Effector memory CD8-positive, alpha-beta T cell (primary cell): ENCODE results near the gene NOL9.
"Not testable (repeated sequence)": the region's sequence is repeated elsewhere in the genome, so short reads cannot be mapped to it uniquely, and the experiment has no call there.

Experiments used
- ATAC-seq: fragments of 150-1000 bp; cut with Tn5 transposase; replicated peaks from 2 replicates; pipeline ENCODE4 v1.10.0; 2021; ENCODE audit warnings: mild to moderate bottlenecking, moderate library complexity
- DNase-seq, 3 experiments: peaks; one replicate each; pipeline ENCODE4 v3.0.0; 2021
- H3K27ac Mint-ChIP-seq, 2 donors: one replicate each; pipeline ENCODE4 v1.8.0; 2022; ENCODE audit warnings: mild to moderate bottlenecking in 2 of 2, mixed read lengths in 2 of 2, moderate library complexity in 2 of 2
- H3K27me3 Mint-ChIP-seq, 2 donors: one replicate each; pipeline ENCODE4 v1.8.0; 2022; ENCODE audit warnings: mixed read lengths in 2 of 2
- H3K36me3 Mint-ChIP-seq: one replicate; pipeline ENCODE4 v1.8.0; 2022; ENCODE audit warnings: mild to moderate bottlenecking, moderate library complexity, mixed read lengths; ENCODE audit not compliant: insufficient read depth
- H3K4me1 Mint-ChIP-seq, 2 donors: one replicate each; pipeline ENCODE4 v1.8.0; 2022; ENCODE audit warnings: low read depth in 2 of 2, mixed read lengths in 2 of 2
- H3K4me3 Mint-ChIP-seq, 2 donors: one replicate each; pipeline ENCODE4 v1.8.0; 2022; ENCODE audit warnings: mild to moderate bottlenecking in 2 of 2, mixed read lengths in 2 of 2, moderate library complexity in 2 of 2
- H3K9me3 Mint-ChIP-seq, 2 donors: one replicate each; pipeline ENCODE4 v1.8.0; 2022; ENCODE audit warnings: mixed read lengths in 2 of 2

Gene NOL9

DNA sequence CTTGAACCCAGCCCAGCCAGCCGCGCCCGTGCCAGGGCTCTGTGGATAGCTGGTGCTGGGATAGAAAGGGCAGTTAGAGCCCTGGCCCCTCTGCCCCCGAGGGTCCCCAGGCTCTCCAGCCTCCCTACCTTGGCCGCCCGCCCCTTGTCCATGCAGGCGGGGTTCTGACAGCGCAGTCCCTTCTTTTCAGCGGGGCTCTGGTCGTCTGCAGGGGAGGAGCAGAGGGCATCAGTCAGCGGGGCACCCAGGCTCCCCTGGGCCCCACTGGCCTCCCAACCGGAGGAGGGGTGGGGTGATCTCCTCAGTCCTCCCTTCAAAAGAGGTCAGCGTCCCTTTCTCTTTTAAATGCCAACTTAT is 58.0 kb downstream of the NOL9 start:
- ATAC-seq: no peak
- peaks cover 12 to 13% of the 10 kb centered on the region in 2 donors for H3K4me1 Mint-ChIP-seq
- peaks cover 17 to 49% of the 10 kb centered on the region in 2 donors for H3K27me3 Mint-ChIP-seq
- peak overlapping the region; percentile 44 to 69 for H3K4me3 Mint-ChIP-seq
- peaks cover 2% of the 10 kb centered on the region for H3K36me3 Mint-ChIP-seq
- H3K27ac Mint-ChIP-seq: no peak overlapping the region
- no peak for DNase-seq
- H3K9me3 Mint-ChIP-seq: no peaks in the 10 kb centered on the region

DNA sequence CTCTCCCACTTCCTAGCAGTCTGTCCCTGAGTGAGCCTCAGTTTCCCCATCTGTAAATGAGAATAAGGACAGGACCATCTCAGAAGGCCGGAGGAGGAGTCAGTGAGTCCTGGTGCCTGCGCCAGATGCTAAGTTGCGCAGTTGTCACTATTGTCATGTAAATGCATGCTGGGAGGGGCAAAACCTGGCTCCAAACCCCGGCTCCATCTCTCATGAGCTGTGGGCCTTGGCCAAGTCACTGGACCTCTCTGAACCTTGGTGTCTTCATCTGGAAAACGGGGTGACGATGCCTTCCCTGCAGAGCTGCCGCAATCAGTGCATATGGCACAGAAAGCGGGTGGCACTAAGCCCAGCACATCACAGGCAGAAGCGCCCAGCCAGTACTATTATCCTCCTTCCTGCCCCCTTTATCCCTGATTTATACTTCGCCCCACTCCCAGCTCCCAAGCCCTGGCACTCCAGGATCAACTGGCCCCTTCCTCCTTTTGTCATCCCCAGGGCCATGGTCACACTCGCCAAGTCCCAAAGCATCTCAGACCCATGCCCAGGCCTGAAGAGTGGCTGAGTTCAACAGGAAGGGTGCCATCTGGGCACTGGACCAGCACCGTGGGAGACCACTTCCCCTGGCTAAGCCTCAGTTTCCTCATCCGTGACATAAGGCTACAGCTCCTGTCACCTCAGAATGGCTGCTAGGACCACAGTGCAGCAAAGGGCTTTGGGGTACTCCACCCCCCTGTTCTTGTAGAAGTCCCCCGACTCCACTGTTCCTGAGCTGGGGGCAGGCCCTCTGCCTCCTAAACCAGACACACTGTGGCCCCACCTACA is 58.6 kb downstream of the NOL9 start:
- H3K4me1 Mint-ChIP-seq: peaks cover 14% of the 10 kb centered on the region in 2 donors
- peaks cover 2% of the 10 kb centered on the region for H3K36me3 Mint-ChIP-seq
- peaks cover 13 to 48% of the 10 kb centered on the region in 2 donors for H3K27me3 Mint-ChIP-seq
- H3K9me3 Mint-ChIP-seq: no peaks in the 10 kb centered on the region
- ATAC-seq: no peak
- no peak for DNase-seq
- H3K27ac Mint-ChIP-seq: peak overlapping the region in 1 of 2 donors; percentile 11
- no peak overlapping the region for H3K4me3 Mint-ChIP-seq

DNA sequence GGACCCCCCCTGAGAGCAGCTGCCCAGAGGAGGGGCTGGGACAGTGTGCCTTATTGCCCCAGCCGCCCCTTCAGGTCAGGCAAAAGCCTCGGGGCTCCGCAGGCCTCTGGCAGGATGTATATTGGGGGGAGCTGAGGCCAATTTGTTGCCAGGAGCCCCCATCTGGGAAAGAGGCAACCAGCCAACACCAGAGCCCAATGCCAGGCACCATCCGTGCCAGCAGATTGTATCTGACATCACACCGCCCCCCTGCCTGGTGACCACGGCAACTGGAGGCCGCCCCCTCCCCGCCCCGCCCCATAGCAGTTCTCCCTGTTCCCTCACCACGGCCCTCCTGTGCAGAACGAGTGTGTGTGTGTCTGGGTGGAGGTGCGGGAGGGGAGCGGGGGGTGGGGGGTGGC is 59.3 kb downstream of the NOL9 start:
- H3K27me3 Mint-ChIP-seq: peaks cover 8 to 41% of the 10 kb centered on the region in 2 donors
- ATAC-seq: no peak
- H3K36me3 Mint-ChIP-seq: peaks cover 2% of the 10 kb centered on the region
- peaks cover 16 to 18% of the 10 kb centered on the region in 2 donors for H3K4me1 Mint-ChIP-seq
- H3K27ac Mint-ChIP-seq: no peak overlapping the region
- no peaks in the 10 kb centered on the region for H3K9me3 Mint-ChIP-seq
- DNase-seq: no peak
- no peak overlapping the region for H3K4me3 Mint-ChIP-seq

DNA sequence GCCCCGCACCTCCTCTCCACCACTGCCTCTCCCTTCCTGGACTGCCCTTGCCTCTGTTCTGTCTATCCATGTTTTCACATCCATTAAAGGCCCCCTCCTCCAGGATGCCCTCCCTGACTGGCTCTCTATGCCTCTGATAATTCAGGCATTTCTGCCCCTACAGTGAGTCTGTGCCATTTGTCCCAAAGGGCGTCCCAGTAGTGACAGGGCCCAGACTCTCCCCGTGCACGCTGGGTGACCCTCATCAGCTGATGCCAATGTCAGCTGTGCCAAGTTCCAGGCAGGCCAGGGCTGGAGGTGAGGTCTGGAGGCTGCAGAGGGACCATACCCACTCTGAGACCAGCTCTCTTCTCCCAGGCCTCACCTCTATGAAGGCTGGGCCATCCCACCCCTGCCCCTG is 59.7 kb downstream of the NOL9 start:
- H3K27ac Mint-ChIP-seq: peak overlapping the region in 1 of 2 donors; percentile 49
- no peak overlapping the region for H3K4me3 Mint-ChIP-seq
- peaks cover 8 to 41% of the 10 kb centered on the region in 2 donors for H3K27me3 Mint-ChIP-seq
- H3K4me1 Mint-ChIP-seq: peaks cover 18 to 19% of the 10 kb centered on the region in 2 donors
- H3K9me3 Mint-ChIP-seq: no peaks in the 10 kb centered on the region
- ATAC-seq: no peak
- H3K36me3 Mint-ChIP-seq: peaks cover 2% of the 10 kb centered on the region
- no peak for DNase-seq

DNA sequence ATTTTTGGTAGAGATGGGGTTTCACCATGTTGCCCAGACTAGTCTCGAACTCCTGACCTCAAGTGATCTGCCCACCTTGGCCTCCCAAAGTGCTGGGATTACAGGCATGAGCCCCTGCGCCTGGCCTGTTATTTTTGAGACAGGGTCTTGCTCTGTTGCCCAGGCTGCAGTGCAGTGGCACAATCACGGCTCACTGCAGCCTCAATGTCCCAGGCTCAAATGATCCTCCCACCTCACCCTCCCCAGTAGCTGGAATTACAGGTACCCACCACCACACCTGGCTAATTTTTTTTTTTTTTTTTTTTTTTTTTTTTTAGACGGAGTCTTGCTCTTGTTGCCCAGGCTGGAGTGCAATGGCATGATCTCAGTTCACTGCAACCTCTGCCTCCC is 60.5 kb downstream of the NOL9 start:
- H3K27ac Mint-ChIP-seq, H3K4me3 Mint-ChIP-seq, ATAC-seq, H3K9me3 Mint-ChIP-seq, H3K36me3 Mint-ChIP-seq, DNase-seq: not testable (repeated sequence)
- Mint-ChIP-seq H3K27me3 (peaks cover 8 to 33% of the 10 kb centered on the region in 2 donors), H3K4me1 (peaks cover 18 to 19% of the 10 kb centered on the region in 2 donors)

- H3K4me1 Mint-ChIP-seq: peaks cover 12 to 16% of the 10 kb centered on the region in 2 donors
- no peak overlapping the region for H3K27ac Mint-ChIP-seq
- H3K27me3 Mint-ChIP-seq: peaks cover 16 to 45% of the 10 kb centered on the region in 2 donors
- ATAC-seq: no peak
- peaks cover 3% of the 10 kb centered on the region for H3K36me3 Mint-ChIP-seq
- no peak for DNase-seq
- peak overlapping the region; percentile 83 to 87 for H3K4me3 Mint-ChIP-seq
- H3K9me3 Mint-ChIP-seq: no peaks in the 10 kb centered on the region
These were observed 62.3 kb downstream of the NOL9 start for GRCh38 chr1:6491966-6492365.

DNA sequence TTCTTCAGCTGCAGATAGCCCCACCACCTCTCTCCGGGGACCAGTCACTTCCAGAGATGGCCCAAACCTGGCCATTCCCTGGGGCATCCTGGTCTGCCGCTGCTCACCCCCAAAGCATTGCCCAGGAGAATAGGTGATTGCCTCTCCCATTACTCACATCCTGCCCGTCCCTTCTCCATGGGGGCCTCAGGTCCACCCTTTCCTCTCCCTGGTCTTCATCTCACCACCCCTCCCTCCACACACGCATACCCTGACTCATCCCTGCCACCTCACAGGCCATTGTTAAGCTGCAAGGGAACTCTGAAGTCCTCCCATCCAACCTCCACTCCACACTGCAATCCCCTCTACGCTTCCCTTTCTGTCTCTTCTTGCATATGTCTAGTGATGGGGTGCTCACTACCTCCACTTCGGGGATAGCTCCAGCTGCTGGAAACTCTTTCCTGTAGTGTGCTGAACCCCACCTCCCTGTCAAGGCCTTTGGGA is 62.8 kb downstream of the NOL9 start, which contains the start of gene PLEKHG5:
Gene PLEKHG5, minus strand, starts transcription at position 188 of the 483 bp plus-strand sequence. CDS start 14,096 bp downstream, outside the sequence.
- peaks cover 19 to 49% of the 10 kb centered on the region in 2 donors for H3K27me3 Mint-ChIP-seq
- H3K4me3 Mint-ChIP-seq: peak within 1 kb of the TSS; percentile 83 to 87
- no peak within 1 kb of the TSS for H3K27ac Mint-ChIP-seq
- peaks cover 3% of the 10 kb centered on the region for H3K36me3 Mint-ChIP-seq
- no peak for ATAC-seq
- DNase-seq: no peak
- H3K4me1 Mint-ChIP-seq: peaks cover 12 to 17% of the 10 kb centered on the region in 2 donors
- H3K9me3 Mint-ChIP-seq: no peaks in the 10 kb centered on the region

GRCh38 chr1:6491081-6491449 is 63.2 kb downstream of the NOL9 start:
- peak overlapping the region; percentile 83 to 87 for H3K4me3 Mint-ChIP-seq
- H3K27me3 Mint-ChIP-seq: peaks cover 23 to 51% of the 10 kb centered on the region in 2 donors
- ATAC-seq (no peak), DNase-seq (no peak)
- H3K27ac Mint-ChIP-seq: no peak overlapping the region
- H3K4me1 Mint-ChIP-seq: peaks cover 15 to 19% of the 10 kb centered on the region in 2 donors
- peaks cover 3% of the 10 kb centered on the region for H3K36me3 Mint-ChIP-seq
- H3K9me3 Mint-ChIP-seq: no peaks in the 10 kb centered on the region

DNA sequence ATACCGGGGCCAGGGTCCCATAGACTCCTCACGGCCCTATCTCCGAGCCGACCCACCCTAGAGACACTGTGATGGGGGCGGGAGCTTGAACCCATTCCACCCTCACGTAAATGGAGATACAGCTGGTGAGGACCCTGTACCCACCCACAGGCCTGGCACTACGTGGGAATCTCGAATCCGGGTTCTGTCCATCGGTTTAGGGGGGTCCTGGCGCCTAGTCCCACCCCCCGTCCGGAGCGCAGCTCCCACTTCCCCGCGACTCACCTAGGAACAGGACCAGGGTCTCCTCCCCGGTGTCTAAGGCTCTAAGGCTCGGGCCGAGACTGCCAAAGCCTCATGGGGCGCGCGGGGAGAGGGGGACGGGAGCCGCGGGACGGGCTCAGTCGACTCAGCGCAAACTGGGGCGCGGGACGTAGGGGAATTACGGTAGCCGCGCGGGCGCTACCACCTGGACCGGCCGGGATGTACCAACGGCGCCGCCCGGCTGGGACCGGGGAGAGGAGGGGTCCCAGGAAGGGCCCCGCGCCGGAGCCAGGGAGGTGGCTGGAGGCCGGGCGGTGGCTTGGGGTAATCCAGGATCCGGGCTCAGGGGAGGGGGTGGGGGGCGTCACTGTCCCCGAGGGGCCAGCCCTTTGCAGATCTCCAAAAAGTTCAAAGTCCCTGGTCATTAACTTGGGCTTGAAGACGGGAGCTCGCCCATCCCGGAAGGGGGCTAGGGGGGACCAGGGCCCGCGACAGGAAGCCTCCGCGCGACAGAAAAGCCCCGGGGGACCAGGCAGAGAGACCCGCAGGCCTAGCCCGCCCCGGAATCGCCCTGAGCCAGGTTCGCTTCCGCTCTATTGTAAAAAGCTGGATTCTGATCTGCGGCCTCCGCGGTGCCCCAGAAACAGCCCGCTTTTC is 63.9 kb downstream of the NOL9 start:
- H3K27ac Mint-ChIP-seq: peak overlapping the region in 1 of 2 donors; percentile 58
- peaks cover 15 to 18% of the 10 kb centered on the region in 2 donors for H3K4me1 Mint-ChIP-seq
- peak overlapping the region; percentile 83 to 87 for H3K4me3 Mint-ChIP-seq
- H3K9me3 Mint-ChIP-seq: no peaks in the 10 kb centered on the region
- DNase-seq (peak; percentile 21 to 29 (median 22)), ATAC-seq (peak; percentile 56)
- H3K27me3 Mint-ChIP-seq: peaks cover 26 to 50% of the 10 kb centered on the region in 2 donors
- H3K36me3 Mint-ChIP-seq: peaks cover 3% of the 10 kb centered on the region

DNA sequence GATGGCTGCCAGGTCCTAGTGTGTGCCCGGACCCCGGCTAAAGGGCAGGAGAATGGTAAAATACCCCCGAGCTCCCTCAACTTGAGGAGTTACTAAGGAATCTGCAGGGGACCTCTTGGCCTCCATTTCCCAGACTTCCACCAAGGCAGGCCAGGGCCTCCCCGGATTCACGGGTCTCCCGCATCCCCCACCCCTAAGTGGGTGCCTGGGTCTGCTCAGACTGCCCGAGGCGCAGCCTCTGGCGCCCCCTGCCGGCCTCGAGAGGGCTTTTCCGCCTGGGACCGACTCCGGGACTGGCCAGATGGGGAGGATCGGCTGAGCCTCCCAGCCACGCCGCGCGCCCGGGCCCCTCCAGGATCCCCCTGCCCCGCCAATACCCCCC is 64.5 kb downstream of the NOL9 start:
- peak; percentile 65 to 76 (median 69) for DNase-seq
- Mint-ChIP-seq H3K36me3 (peaks cover 3% of the 10 kb centered on the region), H3K4me1 (peaks cover 15 to 19% of the 10 kb centered on the region in 2 donors), H3K27ac (peak overlapping the region in 1 of 2 donors; percentile 58), H3K27me3 (peaks cover 27 to 54% of the 10 kb centered on the region in 2 donors), H3K9me3 (no peaks in the 10 kb centered on the region), H3K4me3 (peak overlapping the region; percentile 83 to 87)
- peak; percentile 70 for ATAC-seq

GRCh38 chr1:6489383-6489765 is 64.9 kb downstream of the NOL9 start:
- no peak for DNase-seq
- H3K4me3 Mint-ChIP-seq: no peak overlapping the region
- peaks cover 31 to 58% of the 10 kb centered on the region in 2 donors for H3K27me3 Mint-ChIP-seq
- ATAC-seq: no peak
- H3K27ac Mint-ChIP-seq: no peak overlapping the region
- H3K9me3 Mint-ChIP-seq: no peaks in the 10 kb centered on the region
- H3K36me3 Mint-ChIP-seq: peaks cover 3% of the 10 kb centered on the region
- H3K4me1 Mint-ChIP-seq: peaks cover 15 to 21% of the 10 kb centered on the region in 2 donors

- Mint-ChIP-seq H3K4me1 (peaks cover 15 to 21% of the 10 kb centered on the region in 2 donors), H3K36me3 (peaks cover 3% of the 10 kb centered on the region), H3K9me3 (no peaks in the 10 kb centered on the region), H3K27ac (no peak overlapping the region), H3K27me3 (peaks cover 32 to 64% of the 10 kb centered on the region in 2 donors), H3K4me3 (no peak overlapping the region)
- ATAC-seq: no peak
- no peak for DNase-seq
These were observed 65.5 kb downstream of the NOL9 start for GRCh38 chr1:6488602-6489382.
